PC-3 (cell line): ENCODE results near the gene UPF2.

Experiments used
- CTCF ChIP-seq: fragments of 300-600 bp; sonication (generic); conservative IDR thresholded peaks from 2 replicates; pipeline ENCODE4 v1.5.1; 2017; ENCODE audit warnings: antibody characterized with exemption, low read depth, mild to moderate bottlenecking, low read length
- EZH2phosphoT487 ChIP-seq: fragments of 300-600 bp; sonication (generic); IDR thresholded peaks from 2 replicates; pipeline ENCODE4 v1.6.1; 2018; ENCODE audit warnings: mild to moderate bottlenecking, antibody characterized with exemption, low read length, borderline replicate concordance

GRCh38 chr10:11874568-11875493 lies 167.8 kb downstream of the UPF2 start:
- TF ChIP-seq CTCF: no peak
- no peak for TF ChIP-seq EZH2phosphoT487
